GM21528 (cell line): ENCODE data around the gene CLASRP.

Experiments used
- ATAC-seq: cut with Tn5 transposase; IDR thresholded peaks from one replicate; pipeline ENCODE4 v1.9.1; 2021; ENCODE audit warnings: mild to moderate bottlenecking, moderate library complexity; ENCODE audit not compliant: unreplicated experiment, low FRiP score

Gene CLASRP

DNA sequence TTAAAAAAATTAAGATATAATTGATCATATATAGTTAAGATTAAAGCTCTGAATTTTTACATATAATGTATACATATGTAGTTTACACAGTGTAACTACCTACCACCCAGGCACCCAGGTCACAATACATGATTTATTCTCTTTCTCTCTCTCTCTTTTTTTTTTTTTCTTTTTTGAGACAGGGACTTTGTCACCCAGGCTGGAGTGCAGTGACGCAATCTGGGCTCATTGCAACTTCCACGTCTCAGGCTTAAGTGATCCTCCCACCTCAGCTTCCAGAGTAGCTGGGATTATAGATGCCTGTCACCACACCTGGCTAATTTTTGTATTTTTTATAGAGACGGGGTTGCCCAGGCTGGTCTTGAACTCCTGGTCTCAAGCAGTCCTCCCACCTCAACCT, 18.8 kb upstream of the CLASRP start:
- ATAC-seq = no peak

DNA sequence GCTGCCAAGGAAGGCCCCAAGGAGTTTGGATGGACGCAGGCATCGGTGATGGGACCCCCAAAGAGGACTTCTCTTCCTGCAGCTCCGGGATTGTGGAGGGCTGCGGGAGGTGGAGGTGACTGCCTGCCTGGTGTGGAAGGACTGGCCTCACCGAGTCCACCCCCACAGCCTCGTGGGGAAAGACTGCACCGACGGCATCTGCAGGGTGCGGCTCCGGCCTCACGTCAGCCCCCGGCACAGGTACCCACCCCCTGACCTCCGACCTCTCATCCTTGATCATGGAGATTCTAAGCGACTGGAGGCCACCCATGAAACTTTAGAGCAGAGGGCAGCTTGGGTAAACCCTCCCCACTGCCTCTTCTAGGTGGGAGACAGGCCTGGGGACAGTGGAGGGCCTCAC, 16.9 kb upstream of the CLASRP start:
- no peak for ATAC-seq

DNA sequence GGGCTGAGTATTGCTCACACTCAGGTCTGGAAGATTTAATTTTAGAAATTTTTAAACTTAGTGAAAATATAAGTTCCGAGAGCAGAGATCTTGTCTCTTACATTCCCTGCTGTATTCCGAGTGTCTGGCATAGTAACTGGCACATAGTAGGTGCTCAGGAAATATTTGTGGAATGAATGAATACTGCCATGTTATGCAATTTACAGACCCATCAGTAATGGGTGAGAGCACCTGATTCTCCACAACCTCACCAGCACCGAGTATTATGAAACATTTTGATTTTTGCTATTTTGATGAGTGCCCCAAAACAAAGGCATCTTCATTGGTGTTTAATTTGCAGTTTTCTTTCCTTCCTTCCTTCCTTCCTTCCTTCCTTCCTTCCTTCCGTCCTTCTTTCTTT, 15.8 kb upstream of the CLASRP start:
- no peak for ATAC-seq

- no peak for ATAC-seq
Observed at GRCh38 chr19:45025264-45025663, 13.6 kb upstream of the CLASRP start.

DNA sequence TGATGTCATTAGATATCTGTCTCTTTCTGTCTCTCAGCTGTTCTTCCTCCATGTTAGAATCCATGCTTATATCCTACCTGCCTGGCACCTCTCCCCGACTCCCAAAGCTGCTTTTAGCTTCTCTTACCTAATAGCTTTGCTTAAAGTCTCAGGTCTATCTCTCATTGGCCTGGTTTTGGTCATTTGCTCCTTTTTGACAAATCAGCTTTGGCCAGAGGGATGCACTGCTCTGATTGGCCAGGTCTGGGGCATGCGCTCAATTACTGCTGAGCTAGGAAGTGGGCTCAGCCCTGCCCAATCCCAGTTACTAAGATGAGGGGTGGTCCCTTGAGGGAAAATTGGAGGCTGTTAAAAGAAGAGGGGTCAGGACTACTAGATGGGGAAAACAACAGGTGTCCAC, 11.5 kb upstream of the CLASRP start:
- no peak for ATAC-seq

DNA sequence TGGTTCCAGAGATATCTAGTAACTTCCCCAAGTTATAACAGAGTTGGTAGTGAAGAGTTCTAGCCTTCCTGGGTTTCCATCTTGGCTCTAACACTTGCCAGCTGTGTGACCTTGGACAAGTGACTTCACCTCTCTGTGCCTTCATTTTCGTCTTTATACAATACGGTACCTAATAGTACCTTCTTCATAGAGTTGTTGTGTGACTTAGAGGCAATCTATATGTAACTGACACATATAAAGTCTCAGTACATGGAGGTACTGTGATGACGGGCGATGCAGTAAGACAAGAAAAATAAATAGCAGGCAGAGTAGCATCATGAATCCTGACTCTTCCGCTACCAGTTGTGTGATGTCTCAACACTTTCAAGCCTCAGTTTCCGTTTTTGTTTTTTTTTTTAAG, 8.0 kb upstream of the CLASRP start:
- no peak for ATAC-seq

DNA sequence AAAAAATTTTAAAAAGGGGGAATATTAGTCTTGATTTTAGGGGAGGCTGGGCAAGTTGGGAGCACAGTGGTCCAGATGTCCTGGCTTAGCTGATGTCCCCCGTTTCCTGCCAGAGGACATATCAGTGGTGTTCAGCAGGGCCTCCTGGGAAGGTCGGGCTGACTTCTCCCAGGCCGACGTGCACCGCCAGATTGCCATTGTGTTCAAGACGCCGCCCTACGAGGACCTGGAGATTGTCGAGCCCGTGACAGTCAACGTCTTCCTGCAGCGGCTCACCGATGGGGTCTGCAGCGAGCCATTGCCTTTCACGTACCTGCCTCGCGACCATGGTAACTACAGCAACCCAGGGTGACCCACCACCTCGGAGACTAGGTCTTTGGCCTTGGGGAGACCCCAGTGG, 6.4 kb upstream of the CLASRP start:
- no peak for ATAC-seq

DNA sequence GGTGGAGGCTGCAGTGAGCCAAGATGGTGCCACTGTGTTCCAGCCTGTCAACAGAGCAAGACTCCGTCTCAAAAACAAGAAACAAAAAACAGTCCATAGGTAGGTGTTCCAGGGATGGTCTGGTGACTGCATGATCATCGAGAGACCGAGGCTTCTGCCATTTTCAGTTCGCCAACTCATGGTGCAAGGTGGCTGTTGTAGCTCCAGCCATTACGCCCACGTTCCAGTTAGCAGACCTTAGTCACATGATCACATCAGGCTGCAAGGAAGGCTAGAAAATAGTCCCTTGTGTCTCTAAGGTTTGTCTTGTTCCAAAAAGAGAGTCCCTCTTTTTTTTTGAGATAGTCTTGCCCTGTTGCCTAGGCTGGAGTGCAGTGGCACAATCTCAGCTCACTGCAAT, 3.1 kb upstream of the CLASRP start:
- ATAC-seq = no peak

GRCh38 chr19:45037393-45038169, 1.3 kb upstream of the CLASRP start:
- no peak for ATAC-seq

GRCh38 chr19:45040059-45040771, 1.4 kb downstream of the CLASRP start:
- no peak for ATAC-seq

DNA sequence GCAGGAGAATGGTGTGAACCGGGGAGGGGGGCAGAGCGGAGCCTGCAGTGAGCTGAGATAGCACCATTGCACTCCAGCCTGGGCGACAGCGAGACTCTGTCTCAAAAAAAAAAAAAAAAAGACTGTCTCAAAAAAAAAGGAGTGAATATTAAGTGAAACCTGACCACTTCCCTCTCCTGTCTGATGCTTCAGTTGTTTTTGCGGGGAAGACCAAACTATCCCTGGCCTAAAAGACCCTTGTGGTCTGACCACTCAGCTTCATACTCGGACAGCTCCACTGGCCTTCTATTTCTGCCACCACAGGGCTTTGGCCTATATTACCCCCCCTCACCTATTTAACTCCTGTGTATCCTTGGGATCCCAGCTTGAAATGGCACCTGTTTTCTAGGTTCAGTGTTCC, 2.3 kb downstream of the CLASRP start:
- no peak for ATAC-seq

GRCh38 chr19:45045671-45046353, 7.0 kb downstream of the CLASRP start:
- ATAC-seq = no peak

- no peak for ATAC-seq
Observed at GRCh38 chr19:45046355-45046754, 7.5 kb downstream of the CLASRP start.

- ATAC-seq = no peak
Observed at GRCh38 chr19:45047188-45047797, 8.4 kb downstream of the CLASRP start.

DNA sequence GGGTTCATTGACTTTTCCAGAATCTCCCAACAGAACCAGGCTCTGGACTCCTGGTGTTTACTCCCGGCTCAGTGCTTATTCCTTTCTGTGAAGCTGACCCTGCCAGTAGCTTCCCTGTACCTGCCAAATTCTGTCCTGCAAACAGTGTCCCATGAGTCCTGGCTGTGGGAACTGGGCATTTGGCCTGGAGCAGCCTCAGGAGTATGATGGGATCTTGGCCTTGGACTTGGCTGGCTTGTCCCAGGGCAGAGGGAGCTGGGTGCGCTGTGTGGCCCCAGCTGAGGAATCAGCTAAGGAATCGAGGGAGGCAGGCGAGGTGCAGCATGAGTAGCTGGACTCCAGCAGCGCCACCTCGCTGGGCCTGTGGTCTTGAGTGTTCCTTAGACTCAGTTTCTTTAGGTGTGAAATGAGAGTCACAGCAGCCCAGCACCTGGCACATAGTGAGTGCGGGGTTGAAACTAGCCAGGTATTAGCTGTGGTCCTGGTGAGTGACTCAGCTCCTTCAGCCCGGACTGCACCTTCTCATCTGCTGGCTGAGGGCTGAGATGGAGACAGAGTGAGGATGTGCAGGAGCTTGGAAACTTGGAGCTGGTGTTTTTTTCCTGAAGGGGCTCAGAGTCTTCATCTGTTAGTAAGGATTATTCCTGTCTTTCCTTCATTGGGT, 10.4 kb downstream of the CLASRP start:
- ATAC-seq = no peak

DNA sequence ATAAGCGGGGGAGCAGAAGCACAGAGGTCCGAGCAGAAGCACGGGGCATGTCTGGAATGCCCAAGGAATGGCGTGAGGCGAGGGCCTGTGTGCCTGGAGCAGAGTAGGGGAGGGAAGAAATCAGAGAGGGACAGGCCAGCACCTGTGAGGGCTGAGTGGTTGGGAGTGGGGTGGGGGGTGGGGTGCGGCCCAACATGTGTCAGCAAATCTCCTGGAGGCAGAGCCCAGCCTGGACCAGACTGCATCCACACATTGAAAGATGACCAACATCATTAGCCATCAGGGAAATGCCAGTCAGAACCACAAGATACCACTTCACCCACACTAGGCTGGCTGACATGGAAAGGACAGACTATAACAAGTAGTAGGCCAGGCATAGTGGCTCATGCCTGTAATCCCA, 11.2 kb downstream of the CLASRP start:
- no peak for ATAC-seq

- ATAC-seq = no peak
Observed at GRCh38 chr19:45051929-45052579, 13.2 kb downstream of the CLASRP start.

DNA sequence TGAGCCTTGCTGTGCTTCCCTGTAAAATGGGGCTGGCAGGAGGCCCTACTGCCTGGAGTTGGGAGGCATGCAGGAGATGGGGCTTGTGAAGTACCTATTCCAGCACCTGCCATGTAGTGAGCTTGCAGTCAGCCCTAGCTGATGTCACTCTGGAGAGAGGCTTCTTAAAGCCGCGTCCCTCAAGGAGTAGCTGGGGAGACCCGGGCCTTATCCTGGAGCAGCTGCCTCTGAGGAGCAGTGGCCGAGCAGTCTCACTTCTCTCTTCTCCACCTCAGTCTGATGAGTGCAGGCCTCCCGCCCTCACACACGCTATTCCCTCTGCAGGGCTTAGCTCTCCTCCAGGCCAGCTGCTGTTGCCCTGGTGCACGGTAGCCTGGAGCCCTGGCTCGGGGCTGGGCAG, 18.0 kb downstream of the CLASRP start:
- no peak for ATAC-seq

DNA sequence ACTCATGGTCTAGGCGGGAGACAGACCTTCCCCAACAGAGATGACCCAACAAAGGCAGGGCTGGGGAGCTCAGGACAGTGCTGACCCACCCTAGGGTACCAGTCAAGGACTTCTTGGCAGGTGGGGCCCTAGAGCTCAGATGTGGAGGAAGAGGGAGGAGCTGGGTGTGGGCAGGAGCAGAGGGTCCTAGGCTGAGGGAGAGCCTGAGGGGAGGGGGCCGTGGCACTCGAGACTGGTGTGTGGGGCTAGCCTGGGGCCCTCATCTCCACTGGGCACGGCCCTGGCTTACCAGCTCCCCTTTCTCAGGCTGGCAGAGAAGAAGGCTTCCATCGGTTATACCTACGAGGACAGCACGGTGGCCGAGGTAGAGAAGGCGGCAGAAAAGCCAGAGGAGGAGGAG, 18.6 kb downstream of the CLASRP start:
- no peak for ATAC-seq

DNA sequence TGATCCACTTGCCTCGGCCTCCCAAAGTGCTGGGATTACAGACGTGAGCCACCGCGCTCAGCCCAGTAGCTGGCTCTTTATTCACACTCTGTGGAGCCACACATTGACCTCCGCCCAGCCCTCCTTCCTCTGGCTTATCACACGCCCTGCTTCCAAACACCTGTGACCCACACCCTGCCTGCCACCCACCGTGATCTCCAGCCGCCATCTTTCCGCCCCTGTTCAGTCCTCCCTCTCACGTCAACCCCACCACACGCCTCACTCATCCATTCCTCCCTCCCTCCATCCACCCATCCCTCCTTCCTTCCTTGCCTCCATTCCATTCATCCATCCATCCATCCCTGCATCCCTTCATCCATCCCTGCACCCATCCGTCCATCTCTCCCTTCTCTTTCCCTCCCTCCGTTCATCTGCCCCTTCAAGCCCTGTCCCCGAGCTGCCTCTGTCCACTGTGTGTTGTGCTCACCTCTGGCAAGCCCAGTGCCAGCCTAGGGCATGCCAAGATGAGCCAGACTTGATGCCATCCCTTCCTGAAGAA, 19.8 kb downstream of the CLASRP start:
- ATAC-seq = no peak
